ENCODE results near the gene COG5. TPM values are rescaled to one million over a fixed set of nuclear protein-coding genes. Genes with fewer than 3 reads are reported as not detected.

The COG5 gene
- total and polyA plus RNA-seq, 2 of the 8 experiments (the other 6 are each of a cell fraction or from before 2014, with no cell fraction given), result 10.5 to 28.1 TPM

- POLR2A ChIA-PET (ENCODE audit: partially characterized antibody), result interaction anchor here (0.6 kb wide), 1 partner anchor 451 kb away, joined by 3 read pairs; no protein-coding TSS in a partner anchor
- H2BK120ac ChIP-seq (replicated peaks; ENCODE audit: low read depth, low read length), result no peak overlapping the region
- no peak overlapping the region for H3K56ac ChIP-seq (replicated peaks; ENCODE audit: insufficient read length, low read depth, low read length)
- no peak overlapping the region for H4K91ac ChIP-seq (replicated peaks; ENCODE audit: insufficient read length, low read length)
- no peaks in the 10 kb centered on the region for H3K79me2 ChIP-seq (ENCODE audit: control insufficient read depth in 1 of 2, insufficient read depth in 2 of 2, low read length in 2 of 2)
- no peaks in the 10 kb centered on the region for H3K4me1 ChIP-seq (replicated peaks in 1 of 4; ENCODE audit: control insufficient read depth in 3 of 4, insufficient read depth in 4 of 4, low read length in 3 of 4)
- no peak overlapping the region for H4K8ac ChIP-seq (ENCODE audit: extremely low read depth, insufficient read depth, low read length)
- H2AFZ ChIP-seq (ENCODE audit: low read length), result no peak overlapping the region
- no peak overlapping the region for H3K27ac ChIP-seq (ENCODE audit: low read depth, low read length)
- FAIRE-seq, result no peak
- no peak overlapping the region for H3K14ac ChIP-seq (ENCODE audit: insufficient read length)
- CTCF ChIA-PET (ENCODE audit: partially characterized antibody), result no interaction called here
- H3K23ac ChIP-seq (ENCODE audit: insufficient read length), result no peak overlapping the region
- H2BK15ac ChIP-seq (ENCODE audit: low read length), result no peak overlapping the region
- H3K23me2 ChIP-seq (ENCODE audit: low read depth, low read length), result no peaks in the 10 kb centered on the region
- no peaks in the 10 kb centered on the region for H4K20me1 ChIP-seq (replicated peaks in 1 of 2; ENCODE audit: control insufficient read depth in 1 of 2, insufficient read depth in 2 of 2, low read length in 2 of 2)
- no peak overlapping the region for H2BK12ac ChIP-seq (ENCODE audit: low read depth, low read length)
- H2BK5ac ChIP-seq (ENCODE audit: low read depth, low read length), result no peak overlapping the region
- H2AK5ac ChIP-seq (ENCODE audit: low read depth, low read length), result no peak overlapping the region
- DNase-seq (ENCODE audit: low read depth in 1 of 2, low spot score in 2 of 2), result no peak
- peaks cover 0 to 2% (median 0%) of the 10 kb centered on the region in 4 experiments; a peak in 2 of 8 replicates for H3K36me3 ChIP-seq (ENCODE audit: control insufficient read depth in 2 of 4, insufficient read depth in 4 of 4, low read length in 3 of 4)
- no peak overlapping the region for H3K4me3 ChIP-seq (ENCODE audit: extremely low read depth in 1 of 4, insufficient read depth in 2 of 4, low read depth in 3 of 4, low read length in 4 of 4)
- H3K27me3 ChIP-seq (replicated peaks in 1 of 4; ENCODE audit: control insufficient read depth in 3 of 4, extremely low read depth in 1 of 4, insufficient read depth in 3 of 4, low read length in 3 of 4), result no peaks in the 10 kb centered on the region
- no peak overlapping the region for H3K9ac ChIP-seq (replicated peaks in 1 of 4; ENCODE audit: extremely low read depth in 1 of 4, low read depth in 3 of 4, low read length in 3 of 4)
- H3K4me2 ChIP-seq (ENCODE audit: insufficient read depth in 1 of 2, low read depth in 2 of 2, low read length in 2 of 2), result no peak overlapping the region
- H3K9me3 ChIP-seq (ENCODE audit: insufficient read depth in 2 of 2, low read depth in 1 of 2, low read length in 1 of 2), result no peaks in the 10 kb centered on the region; a peak in 1 of 4 replicates
- no peak overlapping the region for H4K5ac ChIP-seq (ENCODE audit: insufficient read length, low read depth, low read length)
- H3K18ac ChIP-seq (ENCODE audit: extremely low read depth, low read length), result no peak overlapping the region
- no peak overlapping the region for H3K4ac ChIP-seq (replicated peaks; ENCODE audit: insufficient read length, low read depth, low read length)
- H3K79me1 ChIP-seq (ENCODE audit: low read depth, low read length), result no peaks in the 10 kb centered on the region
- H2BK20ac ChIP-seq (ENCODE audit: low read length), result no peak overlapping the region
- WGBS, 2 experiments (ENCODE audit: extremely low coverage in 1 of 2, insufficient coverage in 1 of 2, insufficient read length in 1 of 2, insufficient replicate concordance in 2 of 2, low coverage in 1 of 2, low lambda C conversion rate in 2 of 2, missing lambda C conversion rate in 1 of 2), result 87% methylated on average over 5 of the region's 5 CpGs; no CpG with 5 or more reads in 1 of the 2 experiments
- TF ChIP-seq JUND (IDR thresholded peaks at IDR 0.05; ENCODE audit: low read length), result no peak
- no peak for TF ChIP-seq SIRT6 (IDR thresholded peaks at IDR 0.05; ENCODE audit: low read length)
- TF ChIP-seq EP300 (IDR thresholded peaks at IDR 0.05; ENCODE audit: borderline replicate concordance in 1 of 2, low read depth in 2 of 2, low read length in 2 of 2), result no peak
- TF ChIP-seq CHD2 (IDR thresholded peaks at IDR 0.05; ENCODE audit: low read length), result no peak
- TF ChIP-seq CREB1 (IDR thresholded peaks at IDR 0.05), result no peak
- TF ChIP-seq CTCF (IDR thresholded peaks at IDR 0.05; ENCODE audit: control extremely low read depth in 1 of 3, insufficient read depth in 1 of 3, low read depth in 1 of 3, low read length in 3 of 3), result no peak
- TF ChIP-seq TAF7 (optimal IDR thresholded peaks at IDR 0.05; ENCODE audit: borderline replicate concordance, low read depth, low read length), result no peak
- no peak for TF ChIP-seq POLR2AphosphoS5 (IDR thresholded peaks at IDR 0.05; ENCODE audit: low read depth, low read length)
- no peak for TF ChIP-seq BCL11A (IDR thresholded peaks at IDR 0.05; ENCODE audit: low read depth in 2 of 2, low read length in 2 of 2)
- no peak for TF ChIP-seq BRCA1 (IDR thresholded peaks at IDR 0.05; ENCODE audit: low read depth, low read length)
- TF ChIP-seq CTBP2 (IDR thresholded peaks at IDR 0.05; ENCODE audit: borderline replicate concordance, insufficient read depth, insufficient read length, low read length), result no peak
Measured at GRCh38 chr7:107248551-107249316, 315.0 kb downstream of the COG5 start.
